WI38 (cell line): ENCODE measurements around the gene AGGF1.
"Not testable (repeated sequence)": the region's sequence is repeated elsewhere in the genome, so short reads cannot be mapped to it uniquely, and the experiment has no call there.

Experiments used
- H3K4me3 ChIP-seq: 2 replicates; pipeline ENCODE4 v1.5.1; 2011; ENCODE audit warnings: low read depth, mild to moderate bottlenecking, control low read depth, low read length
- CTCF ChIP-seq: IDR thresholded peaks from 2 replicates; pipeline ENCODE4 v1.5.1; 2012; ENCODE audit warnings: low read depth, mild to moderate bottlenecking, control low read depth, low read length

Gene AGGF1

GRCh38 chr5:77101298-77101697 is 71.1 kb downstream of the AGGF1 start:
- no peak overlapping the region for H3K4me3 ChIP-seq
- no peak for TF ChIP-seq CTCF

GRCh38 chr5:77102549-77102948 is 72.3 kb downstream of the AGGF1 start:
- no peak overlapping the region for H3K4me3 ChIP-seq
- no peak for TF ChIP-seq CTCF

GRCh38 chr5:77103457-77103856 is 73.3 kb downstream of the AGGF1 start:
- no peak for TF ChIP-seq CTCF
- no peak overlapping the region for H3K4me3 ChIP-seq

GRCh38 chr5:77104813-77105212 is 74.6 kb downstream of the AGGF1 start:
- no peak for TF ChIP-seq CTCF
- no peak overlapping the region for H3K4me3 ChIP-seq

- H3K4me3 ChIP-seq = not testable (repeated sequence)
These were observed 76.8 kb downstream of the AGGF1 start for GRCh38 chr5:77107035-77107434.
